ENCODE data around the gene DNMT3L.

DNA sequence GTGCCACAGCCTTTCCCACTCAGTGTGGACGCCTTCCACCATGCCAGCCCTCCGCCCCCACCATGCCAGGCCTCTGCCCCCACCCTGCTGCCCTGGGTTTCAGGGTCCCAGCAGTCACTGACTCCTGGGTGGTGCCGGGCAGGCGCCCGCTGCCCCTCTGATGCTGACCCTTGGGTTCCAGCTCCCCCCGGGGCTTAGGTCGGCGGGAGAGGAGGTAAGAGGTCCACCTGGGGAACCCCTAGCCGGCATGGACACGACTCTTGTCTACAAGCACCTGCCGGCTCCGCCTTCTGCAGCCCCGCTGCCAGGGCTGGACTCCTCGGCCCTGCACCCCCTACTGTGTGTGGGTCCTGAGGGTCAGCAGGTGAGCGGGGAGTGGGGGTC is 31.1 kb upstream of the DNMT3L start:
- TF ChIP-seq, protein P1, sequence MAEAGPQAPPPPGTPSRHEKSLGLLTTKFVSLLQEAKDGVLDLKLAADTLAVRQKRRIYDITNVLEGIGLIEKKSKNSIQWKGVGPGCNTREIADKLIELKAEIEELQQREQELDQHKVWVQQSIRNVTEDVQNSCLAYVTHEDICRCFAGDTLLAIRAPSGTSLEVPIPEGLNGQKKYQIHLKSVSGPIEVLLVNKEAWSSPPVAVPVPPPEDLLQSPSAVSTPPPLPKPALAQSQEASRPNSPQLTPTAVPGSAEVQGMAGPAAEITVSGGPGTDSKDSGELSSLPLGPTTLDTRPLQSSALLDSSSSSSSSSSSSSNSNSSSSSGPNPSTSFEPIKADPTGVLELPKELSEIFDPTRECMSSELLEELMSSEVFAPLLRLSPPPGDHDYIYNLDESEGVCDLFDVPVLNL (CRISPR knock-in tag; IDR thresholded peaks at IDR 0.05; ENCODE audit: borderline replicate concordance, low read depth), result no peak
- TF ChIP-seq, protein P2, sequence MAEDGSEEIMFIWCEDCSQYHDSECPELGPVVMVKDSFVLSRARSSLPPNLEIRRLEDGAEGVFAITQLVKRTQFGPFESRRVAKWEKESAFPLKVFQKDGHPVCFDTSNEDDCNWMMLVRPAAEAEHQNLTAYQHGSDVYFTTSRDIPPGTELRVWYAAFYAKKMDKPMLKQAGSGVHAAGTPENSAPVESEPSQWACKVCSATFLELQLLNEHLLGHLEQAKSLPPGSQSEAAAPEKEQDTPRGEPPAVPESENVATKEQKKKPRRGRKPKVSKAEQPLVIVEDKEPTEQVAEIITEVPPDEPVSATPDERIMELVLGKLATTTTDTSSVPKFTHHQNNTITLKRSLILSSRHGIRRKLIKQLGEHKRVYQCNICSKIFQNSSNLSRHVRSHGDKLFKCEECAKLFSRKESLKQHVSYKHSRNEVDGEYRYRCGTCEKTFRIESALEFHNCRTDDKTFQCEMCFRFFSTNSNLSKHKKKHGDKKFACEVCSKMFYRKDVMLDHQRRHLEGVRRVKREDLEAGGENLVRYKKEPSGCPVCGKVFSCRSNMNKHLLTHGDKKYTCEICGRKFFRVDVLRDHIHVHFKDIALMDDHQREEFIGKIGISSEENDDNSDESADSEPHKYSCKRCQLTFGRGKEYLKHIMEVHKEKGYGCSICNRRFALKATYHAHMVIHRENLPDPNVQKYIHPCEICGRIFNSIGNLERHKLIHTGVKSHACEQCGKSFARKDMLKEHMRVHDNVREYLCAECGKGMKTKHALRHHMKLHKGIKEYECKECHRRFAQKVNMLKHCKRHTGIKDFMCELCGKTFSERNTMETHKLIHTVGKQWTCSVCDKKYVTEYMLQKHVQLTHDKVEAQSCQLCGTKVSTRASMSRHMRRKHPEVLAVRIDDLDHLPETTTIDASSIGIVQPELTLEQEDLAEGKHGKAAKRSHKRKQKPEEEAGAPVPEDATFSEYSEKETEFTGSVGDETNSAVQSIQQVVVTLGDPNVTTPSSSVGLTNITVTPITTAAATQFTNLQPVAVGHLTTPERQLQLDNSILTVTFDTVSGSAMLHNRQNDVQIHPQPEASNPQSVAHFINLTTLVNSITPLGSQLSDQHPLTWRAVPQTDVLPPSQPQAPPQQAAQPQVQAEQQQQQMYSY (CRISPR knock-in tag; IDR thresholded peaks at IDR 0.05), result no peak
- TF ChIP-seq, protein P3, sequence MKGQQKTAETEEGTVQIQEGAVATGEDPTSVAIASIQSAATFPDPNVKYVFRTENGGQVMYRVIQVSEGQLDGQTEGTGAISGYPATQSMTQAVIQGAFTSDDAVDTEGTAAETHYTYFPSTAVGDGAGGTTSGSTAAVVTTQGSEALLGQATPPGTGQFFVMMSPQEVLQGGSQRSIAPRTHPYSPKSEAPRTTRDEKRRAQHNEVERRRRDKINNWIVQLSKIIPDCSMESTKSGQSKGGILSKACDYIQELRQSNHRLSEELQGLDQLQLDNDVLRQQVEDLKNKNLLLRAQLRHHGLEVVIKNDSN (CRISPR knock-in tag; IDR thresholded peaks at IDR 0.05), result no peak
- TF ChIP-seq, protein P4, sequence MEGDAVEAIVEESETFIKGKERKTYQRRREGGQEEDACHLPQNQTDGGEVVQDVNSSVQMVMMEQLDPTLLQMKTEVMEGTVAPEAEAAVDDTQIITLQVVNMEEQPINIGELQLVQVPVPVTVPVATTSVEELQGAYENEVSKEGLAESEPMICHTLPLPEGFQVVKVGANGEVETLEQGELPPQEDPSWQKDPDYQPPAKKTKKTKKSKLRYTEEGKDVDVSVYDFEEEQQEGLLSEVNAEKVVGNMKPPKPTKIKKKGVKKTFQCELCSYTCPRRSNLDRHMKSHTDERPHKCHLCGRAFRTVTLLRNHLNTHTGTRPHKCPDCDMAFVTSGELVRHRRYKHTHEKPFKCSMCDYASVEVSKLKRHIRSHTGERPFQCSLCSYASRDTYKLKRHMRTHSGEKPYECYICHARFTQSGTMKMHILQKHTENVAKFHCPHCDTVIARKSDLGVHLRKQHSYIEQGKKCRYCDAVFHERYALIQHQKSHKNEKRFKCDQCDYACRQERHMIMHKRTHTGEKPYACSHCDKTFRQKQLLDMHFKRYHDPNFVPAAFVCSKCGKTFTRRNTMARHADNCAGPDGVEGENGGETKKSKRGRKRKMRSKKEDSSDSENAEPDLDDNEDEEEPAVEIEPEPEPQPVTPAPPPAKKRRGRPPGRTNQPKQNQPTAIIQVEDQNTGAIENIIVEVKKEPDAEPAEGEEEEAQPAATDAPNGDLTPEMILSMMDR (IDR thresholded peaks at IDR 0.05), result no peak
- TF ChIP-seq ZNF317 (CRISPR knock-in tag; IDR thresholded peaks at IDR 0.05; ENCODE audit: borderline replicate concordance, low read depth) (no peak), KAT7 (CRISPR knock-in tag; IDR thresholded peaks at IDR 0.05; ENCODE audit: borderline replicate concordance) (no peak), SOX15 (CRISPR knock-in tag; IDR thresholded peaks at IDR 0.05) (no peak), TCF7 (CRISPR knock-in tag; IDR thresholded peaks at IDR 0.05; ENCODE audit: low read depth) (no peak)
- TF ChIP-seq, protein P5, sequence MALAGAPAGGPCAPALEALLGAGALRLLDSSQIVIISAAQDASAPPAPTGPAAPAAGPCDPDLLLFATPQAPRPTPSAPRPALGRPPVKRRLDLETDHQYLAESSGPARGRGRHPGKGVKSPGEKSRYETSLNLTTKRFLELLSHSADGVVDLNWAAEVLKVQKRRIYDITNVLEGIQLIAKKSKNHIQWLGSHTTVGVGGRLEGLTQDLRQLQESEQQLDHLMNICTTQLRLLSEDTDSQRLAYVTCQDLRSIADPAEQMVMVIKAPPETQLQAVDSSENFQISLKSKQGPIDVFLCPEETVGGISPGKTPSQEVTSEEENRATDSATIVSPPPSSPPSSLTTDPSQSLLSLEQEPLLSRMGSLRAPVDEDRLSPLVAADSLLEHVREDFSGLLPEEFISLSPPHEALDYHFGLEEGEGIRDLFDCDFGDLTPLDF (CRISPR knock-in tag; IDR thresholded peaks at IDR 0.05), result no peak

Measured in WTC11 (cell line).